ENCODE results near the gene SELENBP1. TPM values are rescaled to one million over a fixed set of nuclear protein-coding genes. Genes with fewer than 3 reads are reported as not detected.

SELENBP1 gene
- polyA plus RNA-seq, 1 donor from 2014 or later: not detected

- no peaks in the 10 kb centered on the region for H3K79me2 ChIP-seq (replicated peaks; ENCODE audit: insufficient read depth, low read length)
- no peaks in the 10 kb centered on the region for H3K9me2 ChIP-seq (ENCODE audit: insufficient read depth, low read length)
- H3K4me2 ChIP-seq (ENCODE audit: low read length): no peak overlapping the region
- no peak overlapping the region for H3K27ac ChIP-seq (ENCODE audit: low read length)
- H3F3A ChIP-seq (ENCODE audit: insufficient read depth, low read length, poor library complexity, severe bottlenecking): no peaks in the 10 kb centered on the region
- no peaks in the 10 kb centered on the region for H3K36me3 ChIP-seq (ENCODE audit: insufficient read depth, low read length)
- H3K9ac ChIP-seq (ENCODE audit: low read length): no peak overlapping the region
- no peak overlapping the region for H3K4me3 ChIP-seq (ENCODE audit: low read length)
- no peaks in the 10 kb centered on the region for H3K27me3 ChIP-seq (ENCODE audit: insufficient read depth, low read depth, low read length)
- no peaks in the 10 kb centered on the region for H4K20me1 ChIP-seq (ENCODE audit: insufficient read depth)
- no peaks in the 10 kb centered on the region for H3K9me3 ChIP-seq (ENCODE audit: low read length)
- TF ChIP-seq POLR2AphosphoS5 (IDR thresholded peaks at IDR 0.05) (no peak), CTCF (IDR thresholded peaks at IDR 0.05; ENCODE audit: poor library complexity, severe bottlenecking) (no peak), REST (IDR thresholded peaks at IDR 0.05; ENCODE audit: borderline replicate concordance) (no peak), EP300 (conservative IDR thresholded peaks at IDR 0.05; ENCODE audit: poor library complexity, severe bottlenecking) (no peak), TAF1 (IDR thresholded peaks at IDR 0.05; ENCODE audit: low read depth) (no peak), SMC3 (conservative IDR thresholded peaks at IDR 0.05; ENCODE audit: poor library complexity) (no peak), RAD21 (conservative IDR thresholded peaks at IDR 0.05) (no peak), EZH2 (IDR thresholded peaks at IDR 0.05; ENCODE audit: borderline replicate concordance, insufficient read depth, low read length, poor library complexity, severe bottlenecking) (no peak), MXI1 (conservative IDR thresholded peaks at IDR 0.05; ENCODE audit: poor library complexity, severe bottlenecking) (no peak)
- no peak overlapping the region for H2AFZ ChIP-seq (ENCODE audit: low read depth, low read length)
Measured at GRCh38 chr1:151368393-151369301, 3.9 kb downstream of the SELENBP1 start.

- Histone ChIP-seq H3K9ac (ENCODE audit: low read length) (no peak overlapping the region), H3F3A (ENCODE audit: insufficient read depth, low read length, poor library complexity, severe bottlenecking) (no peaks in the 10 kb centered on the region), H3K79me2 (replicated peaks; ENCODE audit: insufficient read depth, low read length) (no peaks in the 10 kb centered on the region), H3K9me2 (ENCODE audit: insufficient read depth, low read length) (no peaks in the 10 kb centered on the region), H3K9me3 (ENCODE audit: low read length) (no peaks in the 10 kb centered on the region), H4K20me1 (ENCODE audit: insufficient read depth) (no peaks in the 10 kb centered on the region), H3K36me3 (ENCODE audit: insufficient read depth, low read length) (no peaks in the 10 kb centered on the region), H3K27me3 (ENCODE audit: insufficient read depth, low read depth, low read length) (no peaks in the 10 kb centered on the region), H2AFZ (ENCODE audit: low read depth, low read length) (no peak overlapping the region), H3K4me2 (ENCODE audit: low read length) (no peak overlapping the region), H3K4me3 (ENCODE audit: low read length) (no peak overlapping the region), H3K27ac (ENCODE audit: low read length) (no peak overlapping the region)
- TF ChIP-seq REST (IDR thresholded peaks at IDR 0.05; ENCODE audit: borderline replicate concordance) (no peak), CTCF (IDR thresholded peaks at IDR 0.05; ENCODE audit: poor library complexity, severe bottlenecking) (no peak), TAF1 (IDR thresholded peaks at IDR 0.05; ENCODE audit: low read depth) (no peak), RAD21 (conservative IDR thresholded peaks at IDR 0.05) (no peak), MXI1 (conservative IDR thresholded peaks at IDR 0.05; ENCODE audit: poor library complexity, severe bottlenecking) (no peak)
Measured at GRCh38 chr1:151367658-151368392, 4.7 kb downstream of the SELENBP1 start.
